OCI-LY7 (cell line): ENCODE results near the gene HDAC4. TPM values are rescaled to one million over a fixed set of nuclear protein-coding genes. Genes with fewer than 3 reads are reported as not detected.

Source experiments
- BruUV-seq: library from RNA; stranded (reverse); fragments of 400-500 nt; replicated peaks from 2 replicates; lab custom pipeline; 2021; lab: Mats Ljungman, UMichigan
- CTCF ChIA-PET: fragments of 300-600 bp; sonication (Branson Sonifier 250); formaldehyde crosslinking; loops from one replicate; lab custom pipeline; 2022; ENCODE audit warnings: antibody characterized with exemption; ENCODE audit not compliant: unreplicated experiment; lab: Charles Lee
- POLR2A ChIA-PET: fragments of 300-600 bp; sonication (Branson Sonifier 250); formaldehyde crosslinking; loops from one replicate; lab custom pipeline; 2022; ENCODE audit warnings: antibody characterized with exemption; lab: Charles Lee
- DNase-seq: peaks from one replicate; pipeline ENCODE4 v3.0.0-alpha.2; 2015; ENCODE audit warnings: low spot score
- H2AFZ ChIP-seq: fragments of 200-600 bp; sonication (generic), shearing (Covaris generic); 2 replicates; pipeline ENCODE4 v1.6.1; 2014; ENCODE audit warnings: mild to moderate bottlenecking, antibody characterized with exemption, low read length, moderate library complexity
- H3K27ac ChIP-seq: fragments of 200-600 bp; sonication (generic); 2 replicates; pipeline ENCODE4 v1.5.1; 2014; ENCODE audit warnings: mixed run types, low read depth, mild to moderate bottlenecking, moderate library complexity, low read length, inconsistent platforms; ENCODE audit not compliant: poor library complexity, severe bottlenecking
- H3K36me3 ChIP-seq: fragments of 200-600 bp; sonication (generic); 2 replicates; pipeline ENCODE4 v1.6.1; 2014; ENCODE audit warnings: mild to moderate bottlenecking, antibody characterized with exemption, low read length, moderate library complexity, mixed read lengths; ENCODE audit not compliant: insufficient read depth
- H3K4me1 ChIP-seq: fragments of 200-600 bp; sonication (generic); 2 replicates; pipeline ENCODE4 v1.5.1; 2014; ENCODE audit warnings: mild to moderate bottlenecking, low read length; ENCODE audit not compliant: insufficient read depth, poor library complexity, severe bottlenecking
- H3K4me2 ChIP-seq: fragments of 200-600 bp; sonication (generic); 2 replicates; pipeline ENCODE4 v1.6.1; 2014; ENCODE audit warnings: mild to moderate bottlenecking, low read length
- H3K4me3 ChIP-seq: fragments of 200-600 bp; sonication (generic); 2 replicates; pipeline ENCODE4 v1.5.1; 2014; ENCODE audit warnings: mild to moderate bottlenecking, low read depth, low read length; ENCODE audit not compliant: poor library complexity, severe bottlenecking
- H3K79me2 ChIP-seq: fragments of 200-600 bp; sonication (generic); 2 replicates; pipeline ENCODE4 v1.6.1; 2016; ENCODE audit warnings: low read depth, mild to moderate bottlenecking, low read length, moderate library complexity, mixed read lengths; ENCODE audit not compliant: insufficient read depth
- H3K9me2 ChIP-seq: fragments of 200-600 bp; sonication (generic); 2 replicates; pipeline ENCODE4 v1.6.1; 2016; ENCODE audit warnings: mild to moderate bottlenecking, low read length, mixed read lengths; ENCODE audit not compliant: insufficient read depth
- H3K9me3 ChIP-seq: fragments of 200-600 bp; sonication (generic); 2 replicates; pipeline ENCODE4 v1.6.1; 2014; ENCODE audit warnings: mild to moderate bottlenecking, mixed run types, low read length, mixed read lengths
- H4K20me1 ChIP-seq: fragments of 200-600 bp; sonication (generic); 2 replicates; pipeline ENCODE4 v1.6.1; 2014; ENCODE audit warnings: mild to moderate bottlenecking, antibody characterized with exemption, low read length, moderate library complexity, mixed read lengths; ENCODE audit not compliant: insufficient read depth
- EZH2phosphoT487 ChIP-seq: fragments of 200-600 bp; sonication (generic); IDR thresholded peaks from 2 replicates; pipeline ENCODE4 v1.6.1; 2018; ENCODE audit warnings: low read depth, borderline replicate concordance, mild to moderate bottlenecking, mixed run types, antibody characterized with exemption, low read length, moderate library complexity, mixed read lengths
- intact Hi-C: fragments of 100-400 bp; cut with micrococcal nuclease; formaldehyde crosslinking; loops from one replicate; pipeline ENCODE4 v1.10.0; 2022; ENCODE audit not compliant: unreplicated experiment
- total RNA-seq, 2 experiments: library from RNA; depleted of rRNA in 1 of 2; stranded (reverse); fragments of >200 nt in 1 of 2; shearing (Covaris generic) in 1 of 2; gene quantifications; 2 replicates each; pipeline ENCODE4 v1.2.3, GENCODE V29; 2014 to 2022
- TF ChIP-seq, protein P1 (sequence below): fragments of 200-600 bp; sonication (generic); conservative IDR thresholded peaks from 2 replicates; pipeline ENCODE4 v1.5.1; 2014; ENCODE audit warnings: mild to moderate bottlenecking, antibody characterized with exemption, low read length, moderate library complexity, mixed read lengths

The HDAC4 gene
- total RNA-seq, 2 experiments from 2014 or later, result 10.2 to 20.6 TPM

DNA sequence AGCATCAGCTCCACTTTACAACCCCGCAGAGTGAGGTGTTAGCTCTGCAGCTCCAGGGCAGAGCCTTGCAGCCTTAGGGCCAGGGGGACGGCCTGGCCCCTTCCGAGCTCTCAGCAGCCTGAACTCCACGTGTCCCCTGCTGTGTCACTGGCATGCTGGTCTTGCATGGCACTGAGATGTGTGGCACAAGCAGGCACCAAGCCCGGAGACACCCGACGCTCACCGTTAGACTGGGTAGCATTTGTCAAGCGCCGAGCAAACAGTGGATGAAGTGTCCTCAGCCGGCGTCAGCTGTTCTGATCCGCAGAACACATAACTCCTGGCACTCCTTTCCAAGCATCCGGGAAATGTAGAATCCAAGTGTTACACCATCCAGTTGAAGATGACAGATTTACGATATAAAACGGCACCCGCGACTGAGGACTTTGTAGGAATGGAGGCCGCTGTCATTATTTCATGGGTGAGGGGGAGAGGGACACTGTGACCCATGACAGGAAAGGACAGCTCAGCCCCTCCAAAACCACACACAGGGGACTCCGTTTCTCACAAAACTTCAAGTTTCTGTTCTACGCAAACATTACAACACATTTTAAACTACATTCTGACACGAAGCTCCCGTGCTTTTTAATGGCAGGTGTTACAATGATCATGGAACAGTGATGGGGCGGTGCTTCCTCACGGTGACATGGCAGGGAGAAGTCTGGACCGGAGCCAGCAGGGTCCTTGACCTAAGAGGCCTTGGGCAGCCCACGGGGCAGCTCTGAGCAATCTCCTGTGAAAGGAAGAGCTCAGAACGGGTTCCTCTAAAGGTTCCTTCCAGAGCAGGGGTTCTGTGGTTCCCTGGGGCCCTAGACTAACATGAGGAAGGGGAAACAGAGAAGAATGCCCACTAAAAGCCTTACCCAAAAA, 89.4 kb downstream of the HDAC4 start:
- ChIA-PET CTCF (no interaction called here), POLR2A (no interaction called here)
- Histone ChIP-seq H3K9me2 (no peaks in the 10 kb centered on the region), H4K20me1 (no peaks in the 10 kb centered on the region), H3K4me3 (no peak overlapping the region), H3K4me1 (no peaks in the 10 kb centered on the region), H3K36me3 (no peaks in the 10 kb centered on the region), H3K4me2 (no peak overlapping the region), H3K27ac (no peak overlapping the region), H3K79me2 (no peaks in the 10 kb centered on the region), H3K9me3 (0 out of 2 replicates have a peak, but pooled peaks cover 6% of the 10 kb centered on the region), H2AFZ (no peak overlapping the region)
- no peak for DNase-seq
- intact Hi-C loops, result no loop called here
- no TSS peak for BruUV-seq
- no peak for TF ChIP-seq EZH2phosphoT487
- TF ChIP-seq, protein P1, sequence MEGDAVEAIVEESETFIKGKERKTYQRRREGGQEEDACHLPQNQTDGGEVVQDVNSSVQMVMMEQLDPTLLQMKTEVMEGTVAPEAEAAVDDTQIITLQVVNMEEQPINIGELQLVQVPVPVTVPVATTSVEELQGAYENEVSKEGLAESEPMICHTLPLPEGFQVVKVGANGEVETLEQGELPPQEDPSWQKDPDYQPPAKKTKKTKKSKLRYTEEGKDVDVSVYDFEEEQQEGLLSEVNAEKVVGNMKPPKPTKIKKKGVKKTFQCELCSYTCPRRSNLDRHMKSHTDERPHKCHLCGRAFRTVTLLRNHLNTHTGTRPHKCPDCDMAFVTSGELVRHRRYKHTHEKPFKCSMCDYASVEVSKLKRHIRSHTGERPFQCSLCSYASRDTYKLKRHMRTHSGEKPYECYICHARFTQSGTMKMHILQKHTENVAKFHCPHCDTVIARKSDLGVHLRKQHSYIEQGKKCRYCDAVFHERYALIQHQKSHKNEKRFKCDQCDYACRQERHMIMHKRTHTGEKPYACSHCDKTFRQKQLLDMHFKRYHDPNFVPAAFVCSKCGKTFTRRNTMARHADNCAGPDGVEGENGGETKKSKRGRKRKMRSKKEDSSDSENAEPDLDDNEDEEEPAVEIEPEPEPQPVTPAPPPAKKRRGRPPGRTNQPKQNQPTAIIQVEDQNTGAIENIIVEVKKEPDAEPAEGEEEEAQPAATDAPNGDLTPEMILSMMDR, result no peak

DNA sequence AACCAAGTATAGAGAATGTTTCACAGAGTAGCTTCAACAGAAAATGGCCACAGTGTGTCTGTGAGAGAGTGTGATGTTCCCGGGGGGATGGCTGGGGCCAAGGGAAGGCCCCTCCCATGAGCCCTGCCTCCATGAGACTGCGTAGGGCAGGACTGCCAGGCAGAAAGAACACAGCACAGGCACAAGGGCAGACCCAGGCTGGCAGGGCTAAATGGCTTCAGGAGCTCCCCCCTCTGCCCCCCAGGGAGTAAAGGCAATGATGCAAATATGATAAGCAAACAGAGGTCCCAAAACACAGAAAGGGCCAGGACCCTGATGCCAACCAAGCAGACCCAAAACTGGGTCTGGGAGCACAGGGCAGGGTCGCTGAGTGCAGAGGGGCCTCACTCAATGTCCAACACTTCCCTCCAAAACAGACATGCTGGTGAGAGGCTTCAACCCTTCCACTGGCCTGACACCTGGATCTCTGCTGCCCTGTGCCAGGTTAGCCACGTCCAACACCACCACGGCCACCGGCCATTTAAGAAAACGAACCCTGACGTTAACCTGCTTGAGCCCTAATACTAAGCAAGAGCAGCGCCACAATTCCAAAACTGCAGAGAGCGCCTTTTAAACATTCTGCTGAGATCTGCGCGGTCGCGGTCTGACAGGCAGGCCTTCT, 90.3 kb downstream of the HDAC4 start:
- H3K9me3 ChIP-seq, result 0 out of 2 replicates have a peak, but pooled peaks cover 6% of the 10 kb centered on the region
- intact Hi-C loops, result no loop called here
- no TSS peak for BruUV-seq
- H3K36me3 ChIP-seq, result no peaks in the 10 kb centered on the region
- no peak overlapping the region for H3K4me3 ChIP-seq
- TF ChIP-seq, protein P1, result no peak
- TF ChIP-seq EZH2phosphoT487, result no peak
- no peaks in the 10 kb centered on the region for H3K9me2 ChIP-seq
- no peak overlapping the region for H3K27ac ChIP-seq
- H2AFZ ChIP-seq, result no peak overlapping the region
- ChIA-PET CTCF (no interaction called here), POLR2A (no interaction called here)
- DNase-seq, result no peak
- no peaks in the 10 kb centered on the region for H3K79me2 ChIP-seq
- no peaks in the 10 kb centered on the region for H3K4me1 ChIP-seq
- no peaks in the 10 kb centered on the region for H4K20me1 ChIP-seq
- H3K4me2 ChIP-seq, result no peak overlapping the region
